Right lobe of liver (tissue), 4 donors: ENCODE results near the gene PRDM8.

Source experiments
- CTCF ChIP-seq, 4 donors: fragments of 200-600 bp in 3 of 4; fragments of 450-650 bp in 1 of 4; IDR thresholded peaks; one replicate each; pipeline versions ENCODE4 v1.5.1 to v1.8.0; 2016 to 2022; ENCODE audit warnings: antibody characterized with exemption in 4 of 4, mild to moderate bottlenecking in 2 of 4
- POLR2A ChIP-seq: fragments of 450-650 bp; IDR thresholded peaks from one replicate; pipeline ENCODE4 v1.6.1; 2017; ENCODE audit warnings: antibody characterized with exemption, mild to moderate bottlenecking
- donor health status: DM: no; HTN: no; CAD: no.
- donor health status: DM: no; HTN: no; CAD: no.
- donor health status: DM: no; HTN: yes; CAD: no.

DNA sequence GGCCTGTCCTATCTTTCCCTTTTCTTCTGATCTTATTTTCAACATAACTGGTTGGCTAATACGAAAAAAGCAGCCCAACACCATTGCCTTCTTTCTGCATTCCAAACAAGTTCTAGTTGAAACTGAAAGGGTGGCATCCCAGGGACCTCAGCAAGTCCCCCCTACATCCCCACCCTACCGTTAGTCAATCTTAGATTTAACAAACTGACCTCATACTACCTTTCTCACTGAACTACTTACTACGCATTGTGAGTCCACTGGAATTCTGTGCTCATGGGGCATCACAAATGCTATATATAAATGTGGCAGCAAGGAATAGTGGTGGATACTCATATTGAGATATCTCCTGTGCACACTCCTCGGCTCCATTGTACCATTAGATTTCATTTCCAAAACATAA is 36.1 kb downstream of the PRDM8 start:
- TF ChIP-seq POLR2A = no peak
- TF ChIP-seq CTCF (IDR thresholded peaks at IDR 0.05) = no peak
